Liver (tissue), 9 donors: ENCODE results near the gene MEIS2. TPM values are rescaled to one million over a fixed set of nuclear protein-coding genes. Genes with fewer than 3 reads are reported as not detected.

Experiments
- DNase-seq: peaks from one replicate; pipeline ENCODE4 v3.0.0-alpha.2; 2017; ENCODE audit warnings: low spot score
- H3K27ac ChIP-seq, 2 donors: one replicate each; pipeline ENCODE4 v1.7.0; 2013; ENCODE audit warnings: inconsistent platforms in 2 of 2, low read length in 2 of 2, control low read depth in 1 of 2, low read depth in 1 of 2, mild to moderate bottlenecking in 1 of 2
- H3K27me3 ChIP-seq, 4 donors: one replicate each; pipeline versions ENCODE4 v1.6.1 to v1.7.0; 2013; ENCODE audit warnings: low read length in 3 of 4, inconsistent platforms in 1 of 4, mild to moderate bottlenecking in 1 of 4, moderate library complexity in 1 of 4; ENCODE audit not compliant: control insufficient read depth in 4 of 4, insufficient read depth in 4 of 4
- H3K36me3 ChIP-seq, 4 donors: one replicate each; pipeline versions ENCODE4 v1.6.1 to v1.7.0; 2013; ENCODE audit warnings: low read length in 3 of 4, mild to moderate bottlenecking in 3 of 4, low read depth in 1 of 4, moderate library complexity in 1 of 4; ENCODE audit not compliant: control insufficient read depth in 4 of 4, insufficient read depth in 3 of 4
- H3K4me1 ChIP-seq, 4 donors: one replicate each; pipeline versions ENCODE4 v1.6.1 to v1.7.0; 2013; ENCODE audit warnings: low read length in 3 of 4, mild to moderate bottlenecking in 3 of 4, moderate library complexity in 1 of 4; ENCODE audit not compliant: control insufficient read depth in 4 of 4, insufficient read depth in 4 of 4
- H3K4me3 ChIP-seq, 3 donors: one replicate each; pipeline versions ENCODE4 v1.6.1 to v1.7.0; 2013; ENCODE audit warnings: low read length in 3 of 3, control low read depth in 1 of 3, low read depth in 1 of 3, mild to moderate bottlenecking in 1 of 3
- H3K9ac ChIP-seq, 2 donors: one replicate each; pipeline ENCODE4 v1.7.0; 2013; ENCODE audit warnings: low read length in 2 of 2, mild to moderate bottlenecking in 2 of 2, moderate library complexity in 2 of 2, control low read depth in 1 of 2, low read depth in 1 of 2
- H3K9me3 ChIP-seq, 4 donors: one replicate each; pipeline versions ENCODE4 v1.6.1 to v1.7.0; 2013; ENCODE audit warnings: low read length in 3 of 4; ENCODE audit not compliant: control insufficient read depth in 4 of 4
- FOXA1 ChIP-seq: IDR thresholded peaks from 2 replicates; pipeline ENCODE4 v1.6.1; 2016; ENCODE audit warnings: antibody characterized with exemption
- FOXA2 ChIP-seq: IDR thresholded peaks from 2 replicates; pipeline ENCODE4 v1.6.1; 2016; ENCODE audit warnings: antibody characterized with exemption
- GABPA ChIP-seq, 2 donors: IDR thresholded peaks in 1 of 2; conservative IDR thresholded peaks in 1 of 2; 2 replicates each; pipeline ENCODE4 v1.6.1; 2016; ENCODE audit warnings: antibody characterized with exemption in 2 of 2, mild to moderate bottlenecking in 1 of 2, moderate library complexity in 1 of 2
- HNF4A ChIP-seq, 2 donors: conservative IDR thresholded peaks; 2 replicates each; pipeline ENCODE4 v1.6.1; 2016; ENCODE audit warnings: antibody characterized with exemption in 2 of 2, mild to moderate bottlenecking in 2 of 2
- HNF4G ChIP-seq: IDR thresholded peaks from 2 replicates; pipeline ENCODE4 v1.6.1; 2016; ENCODE audit warnings: antibody characterized with exemption
- JUND ChIP-seq, 2 donors: IDR thresholded peaks; 2 replicates each; pipeline ENCODE4 v1.6.1; 2016; ENCODE audit warnings: antibody characterized with exemption in 2 of 2
- NR2F2 ChIP-seq: IDR thresholded peaks from 2 replicates; pipeline ENCODE4 v1.6.1; 2016; ENCODE audit warnings: antibody characterized with exemption
- RXRA ChIP-seq, 2 donors: IDR thresholded peaks; 2 replicates each; pipeline ENCODE4 v1.6.1; 2017 to 2018; ENCODE audit warnings: antibody characterized with exemption in 2 of 2, mild to moderate bottlenecking in 1 of 2
- SP1 ChIP-seq: IDR thresholded peaks from 2 replicates; pipeline ENCODE4 v1.6.1; 2018; ENCODE audit warnings: antibody characterized with exemption, mild to moderate bottlenecking
- TAF1 ChIP-seq: conservative IDR thresholded peaks from 2 replicates; pipeline ENCODE4 v1.6.1; 2016; ENCODE audit warnings: antibody characterized with exemption, mild to moderate bottlenecking
- WGBS: extraction: QIAGEN DNeasy Blood & Tissue Kit; methylation state at CpG from one replicate; pipeline ENCODE4 v1.1.7; 2013; 5-methylcytosine and 5-hydroxymethylcytosine counted together
- polyA plus RNA-seq, 2 donors: library from polyadenylated mRNA; stranded (reverse) in 1 of 2; unstranded in 1 of 2; fragments of 200-250 nt in 1 of 2; fragments of >200 nt in 1 of 2; fragmentation: Nextera tagmentation in 1 of 2; extraction: Ambion mirVana in 1 of 2; gene quantifications; one replicate each; pipeline versions ENCODE4 v1.2.1 to v1.2.3, GENCODE V29; 2013 to 2015
- total RNA-seq, 2 donors: library from RNA; depleted of rRNA; stranded (reverse); fragments of >200 nt; gene quantifications; one replicate each; pipeline ENCODE4 v1.2.3, GENCODE V29; 2014
- TF ChIP-seq, protein P1 (sequence below): fragments of 150-350 bp; IDR thresholded peaks from 2 replicates; pipeline ENCODE4 v1.5.1; 2017; ENCODE audit warnings: improper control_type of control experiment, low read depth, low read length; ENCODE audit not compliant: missing input control
- TF ChIP-seq, protein P2 (sequence below): IDR thresholded peaks from 2 replicates; pipeline ENCODE4 v1.6.1; 2016; ENCODE audit warnings: antibody characterized with exemption
- TF ChIP-seq, protein P3 (sequence below): IDR thresholded peaks from 2 replicates; pipeline ENCODE4 v1.6.1; 2016; ENCODE audit warnings: antibody characterized with exemption
- donor health status: healthy.
- donor health status: healthy.
- donor health status: healthy.
- donor health status: healthy.
- donor health status: healthy.

Gene MEIS2
- total and polyA plus RNA-seq, 4 donors = 3.9 to 12.6 (median 7.6) TPM

DNA sequence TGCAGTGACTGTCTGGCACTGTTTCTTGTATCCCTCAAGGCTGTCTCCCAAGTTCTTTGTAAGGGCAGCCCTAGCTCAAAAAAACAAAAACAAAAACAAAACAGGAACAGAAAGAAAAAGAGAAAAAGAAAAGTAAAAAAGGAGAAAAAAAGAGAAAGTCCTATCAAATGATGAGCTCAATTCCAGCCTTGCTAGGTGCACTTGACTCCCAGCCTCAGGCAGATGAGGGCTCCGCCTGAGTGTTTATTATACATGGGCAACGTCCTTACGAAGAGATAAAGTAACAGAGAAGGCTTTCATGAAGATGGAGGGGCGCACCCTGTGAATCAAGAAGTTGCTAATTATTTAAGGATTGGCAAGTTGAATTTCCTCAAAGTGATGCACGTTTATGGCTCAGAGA is 175.3 kb downstream of the MEIS2 start:
- no peak for DNase-seq
- Histone ChIP-seq H3K9me3 (no peaks in the 10 kb centered on the region), H3K4me3 (no peak overlapping the region), H3K27me3 (no peaks in the 10 kb centered on the region), H3K9ac (no peak overlapping the region), H3K4me1 (no peaks in the 10 kb centered on the region), H3K27ac (no peak overlapping the region), H3K36me3 (no peaks in the 10 kb centered on the region)
- TF ChIP-seq TAF1 (no peak), FOXA1 (no peak), NR2F2 (no peak), RXRA (IDR thresholded peaks at IDR 0.05) (no peak), HNF4G (no peak), JUND (IDR thresholded peaks at IDR 0.05) (no peak), HNF4A (conservative IDR thresholded peaks at IDR 0.05) (no peak), GABPA (IDR thresholded peaks at IDR 0.05 in 1 of 2, conservative IDR thresholded peaks at IDR 0.05 in 1 of 2) (no peak), FOXA2 (no peak)
- TF ChIP-seq, protein P1, sequence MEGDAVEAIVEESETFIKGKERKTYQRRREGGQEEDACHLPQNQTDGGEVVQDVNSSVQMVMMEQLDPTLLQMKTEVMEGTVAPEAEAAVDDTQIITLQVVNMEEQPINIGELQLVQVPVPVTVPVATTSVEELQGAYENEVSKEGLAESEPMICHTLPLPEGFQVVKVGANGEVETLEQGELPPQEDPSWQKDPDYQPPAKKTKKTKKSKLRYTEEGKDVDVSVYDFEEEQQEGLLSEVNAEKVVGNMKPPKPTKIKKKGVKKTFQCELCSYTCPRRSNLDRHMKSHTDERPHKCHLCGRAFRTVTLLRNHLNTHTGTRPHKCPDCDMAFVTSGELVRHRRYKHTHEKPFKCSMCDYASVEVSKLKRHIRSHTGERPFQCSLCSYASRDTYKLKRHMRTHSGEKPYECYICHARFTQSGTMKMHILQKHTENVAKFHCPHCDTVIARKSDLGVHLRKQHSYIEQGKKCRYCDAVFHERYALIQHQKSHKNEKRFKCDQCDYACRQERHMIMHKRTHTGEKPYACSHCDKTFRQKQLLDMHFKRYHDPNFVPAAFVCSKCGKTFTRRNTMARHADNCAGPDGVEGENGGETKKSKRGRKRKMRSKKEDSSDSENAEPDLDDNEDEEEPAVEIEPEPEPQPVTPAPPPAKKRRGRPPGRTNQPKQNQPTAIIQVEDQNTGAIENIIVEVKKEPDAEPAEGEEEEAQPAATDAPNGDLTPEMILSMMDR = no peak
- TF ChIP-seq, protein P2, sequence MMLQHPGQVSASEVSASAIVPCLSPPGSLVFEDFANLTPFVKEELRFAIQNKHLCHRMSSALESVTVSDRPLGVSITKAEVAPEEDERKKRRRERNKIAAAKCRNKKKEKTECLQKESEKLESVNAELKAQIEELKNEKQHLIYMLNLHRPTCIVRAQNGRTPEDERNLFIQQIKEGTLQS = no peak
- TF ChIP-seq, protein P3, sequence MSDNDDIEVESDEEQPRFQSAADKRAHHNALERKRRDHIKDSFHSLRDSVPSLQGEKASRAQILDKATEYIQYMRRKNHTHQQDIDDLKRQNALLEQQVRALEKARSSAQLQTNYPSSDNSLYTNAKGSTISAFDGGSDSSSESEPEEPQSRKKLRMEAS = no peak
- 89% methylated on average over 5 of the region's 5 CpGs for WGBS

DNA sequence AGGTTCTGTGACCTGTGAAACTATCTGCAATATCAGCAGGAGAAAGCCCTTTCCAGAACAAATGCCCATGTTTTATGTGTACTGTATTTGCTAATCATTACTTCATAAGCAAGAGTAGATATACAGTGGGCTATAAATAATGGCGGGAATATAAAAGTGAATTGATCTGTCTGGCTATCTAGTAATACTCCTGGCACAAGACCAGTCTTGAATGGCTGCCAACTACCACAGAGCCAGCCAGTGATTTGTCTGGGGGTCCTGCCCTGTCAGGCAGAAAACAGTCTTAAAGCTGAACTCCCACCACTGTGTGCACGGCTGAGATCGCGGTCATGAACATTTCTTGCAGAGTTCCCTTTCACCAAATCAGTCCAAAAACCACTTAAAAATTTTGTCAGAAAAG is 176.3 kb downstream of the MEIS2 start:
- no peaks in the 10 kb centered on the region for H3K36me3 ChIP-seq
- TF ChIP-seq SP1 = no peak
- TF ChIP-seq, protein P1 = no peak
- no peaks in the 10 kb centered on the region for H3K4me1 ChIP-seq
- no peak overlapping the region for H3K4me3 ChIP-seq
- H3K27ac ChIP-seq = no peak overlapping the region
- H3K27me3 ChIP-seq = no peaks in the 10 kb centered on the region
- no peak overlapping the region for H3K9ac ChIP-seq
- 91% methylated on average over 4 of the region's 4 CpGs for WGBS
- no peak for DNase-seq
- no peaks in the 10 kb centered on the region for H3K9me3 ChIP-seq

DNA sequence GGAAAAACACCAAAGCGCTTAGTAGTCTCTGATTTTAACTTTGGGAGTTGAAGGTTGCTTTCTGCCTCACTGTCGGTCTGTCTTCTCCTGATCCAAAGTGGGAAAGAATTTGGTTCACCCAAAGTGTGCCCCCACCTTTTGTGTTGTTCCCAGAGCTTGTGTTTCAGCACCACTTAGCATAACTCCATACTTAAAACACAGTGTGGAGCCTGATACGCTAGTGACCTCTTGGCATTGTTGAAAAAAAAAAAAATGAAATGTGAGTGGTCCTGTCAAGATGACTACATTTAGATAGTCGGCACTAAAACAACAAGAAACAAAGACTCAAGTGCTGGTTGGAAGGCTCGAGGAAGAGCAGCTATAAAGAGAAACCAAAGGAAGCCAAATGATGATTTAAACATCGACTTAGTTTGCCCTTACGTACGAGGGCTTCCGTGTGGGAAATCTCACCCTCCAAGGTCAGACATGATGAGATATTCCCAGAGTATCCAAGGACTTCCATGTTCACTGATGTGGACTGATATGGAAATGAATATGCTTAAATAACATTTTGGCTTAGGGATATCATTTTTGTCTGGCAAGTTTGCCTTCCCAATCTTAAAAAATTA is 178.8 kb downstream of the MEIS2 start:
- DNase-seq = no peak
- no peak overlapping the region for H3K27ac ChIP-seq
- no peaks in the 10 kb centered on the region for H3K36me3 ChIP-seq
- no peaks in the 10 kb centered on the region for H3K27me3 ChIP-seq
- H3K4me1 ChIP-seq = peaks cover 0 to 16% (median 11%) of the 10 kb centered on the region in 4 donors
- 82% methylated on average over 9 of the region's 9 CpGs for WGBS
- TF ChIP-seq FOXA1 (no peak), NR2F2 (peak; percentile 66)
- H3K4me3 ChIP-seq = no peak overlapping the region
- H3K9ac ChIP-seq = no peak overlapping the region
- no peaks in the 10 kb centered on the region for H3K9me3 ChIP-seq
